HL-60 (cell line): ENCODE measurements around the gene UNC93A.

ENCODE experiments used
- DNase-seq, 2 experiments: peaks; one replicate each; pipeline ENCODE4 v3.0.0-alpha.2; 2010 to 2020; ENCODE audit warnings: low read depth in 1 of 2, low spot score in 1 of 2
- H3K27ac ChIP-seq: fragments of 250-450 bp; sonication (Bioruptor Pico); replicated peaks from 2 replicates; pipeline ENCODE4 v1.5.1; 2020; ENCODE audit warnings: mild to moderate bottlenecking, moderate library complexity
- H3K27me3 ChIP-seq: fragments of 250-450 bp; sonication (Bioruptor Pico); 2 replicates; pipeline ENCODE4 v1.5.1; 2021; ENCODE audit warnings: mild to moderate bottlenecking, moderate library complexity; ENCODE audit not compliant: insufficient read depth, poor library complexity, severe bottlenecking
- H3K4me3 ChIP-seq: replicated peaks from 2 replicates; pipeline ENCODE4 v1.5.1; 2011; ENCODE audit warnings: mild to moderate bottlenecking, control low read depth, low read length; ENCODE audit not compliant: insufficient read depth
- GABPA ChIP-seq: IDR thresholded peaks from 2 replicates; pipeline ENCODE4 v1.6.1; 2012; ENCODE audit warnings: low read depth
- POLR2AphosphoS5 ChIP-seq: IDR thresholded peaks from 2 replicates; pipeline ENCODE4 v1.6.1; 2012; ENCODE audit warnings: low read depth
- SPI1 ChIP-seq: IDR thresholded peaks from 2 replicates; pipeline ENCODE4 v1.6.1; 2012; ENCODE audit warnings: low read depth, mild to moderate bottlenecking, borderline replicate concordance
- TF ChIP-seq, protein P1 (sequence below): IDR thresholded peaks from 2 replicates; pipeline ENCODE4 v1.6.1; 2012; ENCODE audit warnings: low read depth; ENCODE audit not compliant: insufficient replicate concordance
- TF ChIP-seq, protein P2 (sequence below): IDR thresholded peaks from one replicate; pipeline ENCODE4 v1.5.1; 2011; ENCODE audit warnings: low read length, control low read depth, inconsistent platforms; ENCODE audit not compliant: insufficient read depth

Gene UNC93A

DNA sequence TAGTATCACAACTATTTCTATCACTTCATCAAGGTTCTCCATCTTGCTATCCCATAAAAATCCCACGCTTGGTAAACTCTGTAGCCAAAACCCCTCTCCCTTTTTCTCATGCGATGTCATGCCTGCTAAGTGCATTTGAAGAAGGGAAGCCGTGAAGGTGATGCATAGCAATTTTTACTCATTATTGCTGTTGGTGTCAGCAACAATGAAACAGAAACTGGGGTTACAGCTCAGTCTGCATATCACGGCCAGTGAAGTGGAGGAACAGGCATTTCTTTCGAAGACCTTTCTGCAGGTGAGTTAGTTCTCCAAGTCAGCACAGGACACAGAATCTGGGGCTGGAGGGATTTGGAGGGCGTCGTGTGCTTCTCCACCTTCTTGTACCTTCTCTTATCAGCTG is 5.8 kb downstream of the UNC93A start:
- no peak for DNase-seq
- Histone ChIP-seq H3K4me3 (no peak overlapping the region), H3K27me3 (peaks cover 2% of the 10 kb centered on the region), H3K27ac (no peak overlapping the region)
- TF ChIP-seq GABPA (no peak), SPI1 (no peak), POLR2AphosphoS5 (no peak)
- TF ChIP-seq, protein P1, sequence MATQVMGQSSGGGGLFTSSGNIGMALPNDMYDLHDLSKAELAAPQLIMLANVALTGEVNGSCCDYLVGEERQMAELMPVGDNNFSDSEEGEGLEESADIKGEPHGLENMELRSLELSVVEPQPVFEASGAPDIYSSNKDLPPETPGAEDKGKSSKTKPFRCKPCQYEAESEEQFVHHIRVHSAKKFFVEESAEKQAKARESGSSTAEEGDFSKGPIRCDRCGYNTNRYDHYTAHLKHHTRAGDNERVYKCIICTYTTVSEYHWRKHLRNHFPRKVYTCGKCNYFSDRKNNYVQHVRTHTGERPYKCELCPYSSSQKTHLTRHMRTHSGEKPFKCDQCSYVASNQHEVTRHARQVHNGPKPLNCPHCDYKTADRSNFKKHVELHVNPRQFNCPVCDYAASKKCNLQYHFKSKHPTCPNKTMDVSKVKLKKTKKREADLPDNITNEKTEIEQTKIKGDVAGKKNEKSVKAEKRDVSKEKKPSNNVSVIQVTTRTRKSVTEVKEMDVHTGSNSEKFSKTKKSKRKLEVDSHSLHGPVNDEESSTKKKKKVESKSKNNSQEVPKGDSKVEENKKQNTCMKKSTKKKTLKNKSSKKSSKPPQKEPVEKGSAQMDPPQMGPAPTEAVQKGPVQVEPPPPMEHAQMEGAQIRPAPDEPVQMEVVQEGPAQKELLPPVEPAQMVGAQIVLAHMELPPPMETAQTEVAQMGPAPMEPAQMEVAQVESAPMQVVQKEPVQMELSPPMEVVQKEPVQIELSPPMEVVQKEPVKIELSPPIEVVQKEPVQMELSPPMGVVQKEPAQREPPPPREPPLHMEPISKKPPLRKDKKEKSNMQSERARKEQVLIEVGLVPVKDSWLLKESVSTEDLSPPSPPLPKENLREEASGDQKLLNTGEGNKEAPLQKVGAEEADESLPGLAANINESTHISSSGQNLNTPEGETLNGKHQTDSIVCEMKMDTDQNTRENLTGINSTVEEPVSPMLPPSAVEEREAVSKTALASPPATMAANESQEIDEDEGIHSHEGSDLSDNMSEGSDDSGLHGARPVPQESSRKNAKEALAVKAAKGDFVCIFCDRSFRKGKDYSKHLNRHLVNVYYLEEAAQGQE = no peak
- TF ChIP-seq, protein P2, sequence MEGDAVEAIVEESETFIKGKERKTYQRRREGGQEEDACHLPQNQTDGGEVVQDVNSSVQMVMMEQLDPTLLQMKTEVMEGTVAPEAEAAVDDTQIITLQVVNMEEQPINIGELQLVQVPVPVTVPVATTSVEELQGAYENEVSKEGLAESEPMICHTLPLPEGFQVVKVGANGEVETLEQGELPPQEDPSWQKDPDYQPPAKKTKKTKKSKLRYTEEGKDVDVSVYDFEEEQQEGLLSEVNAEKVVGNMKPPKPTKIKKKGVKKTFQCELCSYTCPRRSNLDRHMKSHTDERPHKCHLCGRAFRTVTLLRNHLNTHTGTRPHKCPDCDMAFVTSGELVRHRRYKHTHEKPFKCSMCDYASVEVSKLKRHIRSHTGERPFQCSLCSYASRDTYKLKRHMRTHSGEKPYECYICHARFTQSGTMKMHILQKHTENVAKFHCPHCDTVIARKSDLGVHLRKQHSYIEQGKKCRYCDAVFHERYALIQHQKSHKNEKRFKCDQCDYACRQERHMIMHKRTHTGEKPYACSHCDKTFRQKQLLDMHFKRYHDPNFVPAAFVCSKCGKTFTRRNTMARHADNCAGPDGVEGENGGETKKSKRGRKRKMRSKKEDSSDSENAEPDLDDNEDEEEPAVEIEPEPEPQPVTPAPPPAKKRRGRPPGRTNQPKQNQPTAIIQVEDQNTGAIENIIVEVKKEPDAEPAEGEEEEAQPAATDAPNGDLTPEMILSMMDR = no peak

DNA sequence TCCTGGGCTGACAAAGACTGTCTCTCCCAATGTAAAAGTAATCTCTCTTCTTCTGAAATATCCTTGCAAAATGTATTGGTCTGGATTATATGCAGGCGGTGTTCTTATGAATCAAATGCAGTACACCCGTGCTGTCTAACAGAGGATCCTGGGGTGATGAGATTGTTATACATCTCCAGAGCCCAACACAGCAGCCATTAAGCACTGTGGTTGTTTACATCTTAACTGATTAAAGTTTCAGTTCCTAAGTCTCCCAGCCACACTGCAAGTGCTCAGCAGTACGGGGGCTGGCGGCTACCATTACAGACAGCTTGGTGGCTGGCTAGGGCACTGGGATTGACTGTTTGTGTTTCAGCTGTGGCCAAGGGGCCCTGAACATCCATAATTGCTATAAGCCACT is 7.0 kb downstream of the UNC93A start:
- no peak overlapping the region for H3K27ac ChIP-seq
- no peak overlapping the region for H3K4me3 ChIP-seq
- DNase-seq = no peak
- TF ChIP-seq, protein P1 = no peak
- TF ChIP-seq GABPA (no peak), POLR2AphosphoS5 (no peak), SPI1 (no peak)
- TF ChIP-seq, protein P2 = no peak
- H3K27me3 ChIP-seq = no peaks in the 10 kb centered on the region

DNA sequence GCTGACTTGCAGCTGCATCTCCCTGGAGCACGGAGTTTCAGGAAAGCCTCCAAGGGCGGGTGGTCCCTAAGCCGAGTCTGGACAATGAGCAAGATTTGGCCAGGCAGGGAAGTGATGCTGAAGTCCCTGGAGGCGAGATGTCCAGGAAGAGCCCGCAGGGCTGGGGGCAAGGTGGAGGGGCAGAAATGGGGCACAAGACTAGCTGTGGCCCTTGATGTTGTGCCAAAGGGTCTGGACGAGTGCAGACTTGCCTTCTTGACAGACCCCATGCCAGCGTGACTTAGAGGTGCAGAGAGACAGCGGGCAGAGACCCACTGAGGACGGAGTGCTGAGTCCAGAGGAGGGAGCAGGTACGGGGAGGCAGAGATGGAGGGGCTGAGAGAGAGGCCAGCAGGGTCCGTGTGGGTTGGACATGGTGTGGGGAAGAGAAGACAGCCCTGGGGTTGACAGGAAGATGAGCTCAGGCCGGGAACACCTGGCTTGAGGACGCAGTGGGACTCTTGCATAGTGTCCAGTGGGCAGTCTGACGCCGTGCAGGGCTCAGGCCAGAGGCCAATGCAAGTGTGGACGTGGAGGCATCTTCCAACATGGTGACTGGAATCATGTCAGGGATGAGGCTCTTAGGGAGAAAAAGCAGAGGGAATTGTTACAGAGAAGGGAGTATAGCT is 8.7 kb downstream of the UNC93A start:
- Histone ChIP-seq H3K27me3 (no peaks in the 10 kb centered on the region), H3K27ac (no peak overlapping the region), H3K4me3 (no peak overlapping the region)
- TF ChIP-seq POLR2AphosphoS5 = no peak
- TF ChIP-seq, protein P2 = no peak
- no peak for TF ChIP-seq SPI1
- no peak for TF ChIP-seq GABPA
- TF ChIP-seq, protein P1 = no peak
- DNase-seq = no peak
